Osteoblast (primary cell): ENCODE data around the gene TMEM183A. TPM values are rescaled to one million over a fixed set of nuclear protein-coding genes. Genes with fewer than 3 reads are reported as not detected.
A peak's percentile ranks its signal among the peaks of the same experiment; 100 is the strongest.

Source experiments
- DNase-seq: peaks from one replicate; pipeline ENCODE4 v3.0.0; 2011; ENCODE audit warnings: low spot score, mixed read lengths; ENCODE audit not compliant: insufficient read length; ENCODE audit errors: missing footprints
- H2AFZ ChIP-seq: 2 replicates; pipeline ENCODE4 v1.6.0; 2011; ENCODE audit warnings: mild to moderate bottlenecking, low read length
- H3K27ac ChIP-seq: 2 replicates; pipeline ENCODE4 v1.5.1; 2011; ENCODE audit warnings: mild to moderate bottlenecking, low read depth, low read length, moderate library complexity
- H3K27me3 ChIP-seq: 2 replicates; pipeline ENCODE4 v1.6.0; 2012; ENCODE audit warnings: mild to moderate bottlenecking, control low read depth, inconsistent platforms, low read length, moderate library complexity; ENCODE audit not compliant: insufficient read depth
- H3K36me3 ChIP-seq: 2 replicates; pipeline ENCODE4 v1.5.1; 2011; ENCODE audit warnings: mild to moderate bottlenecking, low read length, control low read depth, moderate library complexity; ENCODE audit not compliant: insufficient read depth
- H3K4me1 ChIP-seq: 2 replicates; pipeline ENCODE4 v1.5.1; 2011; ENCODE audit warnings: mild to moderate bottlenecking, low read length, control low read depth, moderate library complexity; ENCODE audit not compliant: insufficient read depth
- H3K4me2 ChIP-seq: 2 replicates; pipeline ENCODE4 v1.6.0; 2011; ENCODE audit warnings: mild to moderate bottlenecking, low read length; ENCODE audit not compliant: insufficient read depth
- H3K4me3 ChIP-seq: fragments of 200-600 bp; sonication (generic); 3 replicates; pipeline ENCODE4 v1.5.1; 2012; ENCODE audit warnings: mild to moderate bottlenecking, low read length, inconsistent platforms; ENCODE audit not compliant: insufficient read depth
- H3K79me2 ChIP-seq: 2 replicates; pipeline ENCODE4 v1.6.0; 2012; ENCODE audit warnings: mild to moderate bottlenecking, low read length, control low read depth, inconsistent platforms; ENCODE audit not compliant: insufficient read depth
- H3K9me3 ChIP-seq: 2 replicates; pipeline ENCODE4 v1.5.1; 2011; ENCODE audit warnings: low read depth, low read length, control low read depth
- H4K20me1 ChIP-seq: 2 replicates; pipeline ENCODE4 v1.6.0; 2012; ENCODE audit warnings: mild to moderate bottlenecking, low read length, control low read depth; ENCODE audit not compliant: insufficient read depth
- CTCF ChIP-seq: IDR thresholded peaks from 2 replicates; pipeline ENCODE4 v1.5.1; 2011; ENCODE audit warnings: mild to moderate bottlenecking, low read depth, low read length, moderate library complexity; ENCODE audit errors: extremely low read depth
- total RNA-seq: library from RNA; depleted of rRNA; stranded (reverse); fragments of >200 nt; gene quantifications from 2 replicates; pipeline ENCODE4 v1.2.3, GENCODE V29; 2012

The TMEM183A gene
- total RNA-seq, 1 donor = 118 TPM

- Histone ChIP-seq H3K27ac (no peak overlapping the region), H3K4me2 (no peak overlapping the region), H3K4me1 (peaks cover 17% of the 10 kb centered on the region), H3K79me2 (no peaks in the 10 kb centered on the region), H3K4me3 (no peak overlapping the region), H3K9me3 (no peaks in the 10 kb centered on the region), H2AFZ (no peak overlapping the region), H3K27me3 (no peaks in the 10 kb centered on the region), H3K36me3 (no peaks in the 10 kb centered on the region), H4K20me1 (no peaks in the 10 kb centered on the region)
- DNase-seq = peak; percentile 95
- peak; percentile 99 for TF ChIP-seq CTCF
These were observed 31.9 kb downstream of the TMEM183A start for GRCh38 chr1:203038891-203039608.

- H3K79me2 ChIP-seq = no peaks in the 10 kb centered on the region
- no peaks in the 10 kb centered on the region for H3K9me3 ChIP-seq
- peak; percentile 19 for DNase-seq
- peaks cover 17% of the 10 kb centered on the region for H3K4me1 ChIP-seq
- H3K36me3 ChIP-seq = no peaks in the 10 kb centered on the region
- H3K4me3 ChIP-seq = no peak overlapping the region
- H3K4me2 ChIP-seq = no peak overlapping the region
- no peak overlapping the region for H3K27ac ChIP-seq
- peak; percentile 26 for TF ChIP-seq CTCF
- H4K20me1 ChIP-seq = no peaks in the 10 kb centered on the region
- no peaks in the 10 kb centered on the region for H3K27me3 ChIP-seq
- no peak overlapping the region for H2AFZ ChIP-seq
These were observed 32.7 kb downstream of the TMEM183A start for GRCh38 chr1:203039609-203040512.

GRCh38 chr1:203040513-203041275 is 33.5 kb downstream of the TMEM183A start:
- peak; percentile 42 for DNase-seq
- no peaks in the 10 kb centered on the region for H3K9me3 ChIP-seq
- no peak overlapping the region for H2AFZ ChIP-seq
- H3K4me3 ChIP-seq = no peak overlapping the region
- no peak for TF ChIP-seq CTCF
- no peaks in the 10 kb centered on the region for H3K79me2 ChIP-seq
- H3K4me1 ChIP-seq = peaks cover 17% of the 10 kb centered on the region
- no peaks in the 10 kb centered on the region for H3K36me3 ChIP-seq
- no peaks in the 10 kb centered on the region for H3K27me3 ChIP-seq
- H4K20me1 ChIP-seq = no peaks in the 10 kb centered on the region
- no peak overlapping the region for H3K27ac ChIP-seq
- no peak overlapping the region for H3K4me2 ChIP-seq
